ENCODE results near the gene NME8. TPM values are rescaled to one million over a fixed set of nuclear protein-coding genes. Genes with fewer than 3 reads are reported as not detected.

NME8 gene, protein sequence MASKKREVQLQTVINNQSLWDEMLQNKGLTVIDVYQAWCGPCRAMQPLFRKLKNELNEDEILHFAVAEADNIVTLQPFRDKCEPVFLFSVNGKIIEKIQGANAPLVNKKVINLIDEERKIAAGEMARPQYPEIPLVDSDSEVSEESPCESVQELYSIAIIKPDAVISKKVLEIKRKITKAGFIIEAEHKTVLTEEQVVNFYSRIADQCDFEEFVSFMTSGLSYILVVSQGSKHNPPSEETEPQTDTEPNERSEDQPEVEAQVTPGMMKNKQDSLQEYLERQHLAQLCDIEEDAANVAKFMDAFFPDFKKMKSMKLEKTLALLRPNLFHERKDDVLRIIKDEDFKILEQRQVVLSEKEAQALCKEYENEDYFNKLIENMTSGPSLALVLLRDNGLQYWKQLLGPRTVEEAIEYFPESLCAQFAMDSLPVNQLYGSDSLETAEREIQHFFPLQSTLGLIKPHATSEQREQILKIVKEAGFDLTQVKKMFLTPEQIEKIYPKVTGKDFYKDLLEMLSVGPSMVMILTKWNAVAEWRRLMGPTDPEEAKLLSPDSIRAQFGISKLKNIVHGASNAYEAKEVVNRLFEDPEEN
- not detected for total RNA-seq

DNA sequence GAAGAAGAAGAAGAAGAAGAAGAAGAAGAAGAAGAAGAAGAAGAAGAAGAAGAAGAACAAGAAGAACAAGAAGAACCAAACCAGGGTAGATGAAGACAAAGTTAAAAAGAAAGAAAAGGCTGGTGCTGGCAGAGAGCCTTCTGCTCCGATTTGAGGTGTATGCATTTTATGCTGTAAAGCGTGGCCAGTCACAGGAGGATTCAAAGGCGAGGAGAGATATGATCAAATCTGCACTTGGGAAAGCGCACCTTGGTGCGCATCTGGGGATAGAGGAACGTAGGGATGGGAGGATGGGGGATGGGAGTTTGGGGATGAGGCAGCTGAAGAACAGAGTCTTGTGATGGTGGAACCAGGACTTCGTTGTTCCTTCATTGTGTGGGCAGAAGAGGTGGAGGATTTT, at the start of gene NME8:
Gene NME8, plus strand, starts transcription at position 301 of the 400 bp plus-strand sequence. CDS start 1,670 bp downstream, outside the sequence.

DNA sequence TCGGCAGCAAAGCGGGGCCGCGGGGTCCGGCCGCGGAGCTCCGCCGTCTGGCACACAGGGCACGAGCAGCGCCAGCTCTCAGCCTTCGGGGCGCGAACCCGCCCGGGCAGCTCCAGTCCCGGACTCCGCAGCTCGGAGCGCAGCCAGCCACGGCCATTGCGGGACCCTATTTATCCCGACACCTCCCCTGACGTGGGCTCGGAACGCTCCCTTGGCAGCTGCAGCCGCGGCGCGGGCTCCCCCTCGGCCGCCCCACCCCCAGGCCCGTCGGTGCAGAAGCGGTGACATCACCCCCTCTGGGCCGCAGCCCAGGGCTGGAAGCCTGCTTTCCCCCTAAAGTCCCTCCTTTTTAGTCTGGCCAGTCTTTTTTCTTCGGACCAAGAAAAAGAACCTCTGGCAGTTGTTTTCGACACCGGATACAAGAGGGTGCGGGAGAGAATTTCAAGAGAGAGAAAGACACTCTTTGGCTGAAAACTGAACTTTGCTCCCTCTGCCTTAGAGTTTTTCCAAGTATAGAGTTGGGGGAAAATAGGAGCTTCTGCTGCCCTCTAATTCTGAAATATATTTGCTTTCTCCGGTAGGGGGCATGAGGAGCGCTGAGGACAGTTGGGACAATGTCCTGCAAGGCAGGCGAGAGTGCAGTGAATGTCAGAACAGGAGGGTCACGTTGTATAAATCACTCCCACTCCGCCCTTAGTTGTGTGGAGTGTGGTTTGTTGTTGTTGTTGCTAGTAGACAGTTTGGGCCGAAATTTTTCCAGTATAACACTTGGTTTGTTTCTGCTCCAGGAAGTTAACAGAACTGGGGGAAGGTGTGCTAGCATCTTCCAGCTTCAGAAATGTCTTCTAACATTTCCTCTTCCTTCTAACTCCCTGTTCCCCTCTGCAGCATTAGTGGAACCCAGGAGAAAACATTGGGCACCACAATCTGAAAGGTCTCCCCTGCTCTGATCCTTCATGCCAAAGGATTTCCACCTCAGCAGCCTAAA, 68.6 kb downstream of the NME8 start, which contains the start of gene SFRP4:
Gene SFRP4, minus strand, starts transcription at position 145 of the 988 bp plus-strand sequence. CDS start 280 bp downstream, outside the sequence.

DNA sequence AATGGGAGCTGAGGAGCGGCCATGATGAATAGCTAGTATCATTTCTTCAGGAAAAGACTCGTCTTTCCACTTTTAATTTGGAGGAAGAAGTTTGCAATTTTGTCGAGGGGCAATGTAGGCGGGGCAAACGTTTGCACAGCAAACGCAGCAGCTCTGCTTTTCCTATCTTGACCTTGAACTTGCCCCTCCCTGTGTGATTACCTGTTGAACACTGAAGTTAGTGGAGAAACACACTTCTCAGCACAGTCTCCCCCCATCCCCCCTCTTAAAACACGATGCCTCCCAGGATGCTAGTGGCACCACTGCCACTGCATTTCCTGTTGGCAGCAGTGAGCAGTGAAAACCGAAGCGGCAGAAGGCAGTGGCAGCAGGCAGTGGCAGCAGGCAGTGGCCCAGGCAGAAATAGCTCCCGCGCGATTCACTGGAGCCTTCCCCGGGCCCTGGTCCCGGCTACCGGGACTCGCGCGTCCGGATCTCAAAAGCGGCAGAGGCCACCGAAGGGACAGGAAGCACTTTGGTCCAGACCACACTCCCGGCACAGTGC, 72.0 kb downstream of the NME8 start, which contains the start of gene EPDR1:
Gene EPDR1, plus strand, starts transcription at position 336 of the 544 bp plus-strand sequence. CDS start 300 bp downstream, outside the sequence.

Other genes starting within 250 kb of the NME8 start
- gene GPR141, start 164.8 kb upstream of the NME8 start, total RNA-seq = 1.9 TPM
- gene SFRP4, start 68.2 kb downstream of the NME8 start, total RNA-seq = 116 TPM
- 20.7 TPM for gene EPDR1, start 72.0 kb downstream of the NME8 start, total RNA-seq